Liver (tissue), 9 donors: ENCODE measurements around the gene PFKP. TPM values are rescaled to one million over a fixed set of nuclear protein-coding genes. Genes with fewer than 3 reads are reported as not detected.

Source experiments
- DNase-seq: peaks from one replicate; pipeline ENCODE4 v3.0.0-alpha.2; 2017; ENCODE audit warnings: low spot score
- H3K27ac ChIP-seq, 2 donors: one replicate each; pipeline ENCODE4 v1.7.0; 2013; ENCODE audit warnings: inconsistent platforms in 2 of 2, low read length in 2 of 2, control low read depth in 1 of 2, low read depth in 1 of 2, mild to moderate bottlenecking in 1 of 2
- H3K27me3 ChIP-seq, 4 donors: one replicate each; pipeline versions ENCODE4 v1.6.1 to v1.7.0; 2013; ENCODE audit warnings: low read length in 3 of 4, inconsistent platforms in 1 of 4, mild to moderate bottlenecking in 1 of 4, moderate library complexity in 1 of 4; ENCODE audit not compliant: control insufficient read depth in 4 of 4, insufficient read depth in 4 of 4
- H3K36me3 ChIP-seq, 4 donors: one replicate each; pipeline versions ENCODE4 v1.6.1 to v1.7.0; 2013; ENCODE audit warnings: low read length in 3 of 4, mild to moderate bottlenecking in 3 of 4, low read depth in 1 of 4, moderate library complexity in 1 of 4; ENCODE audit not compliant: control insufficient read depth in 4 of 4, insufficient read depth in 3 of 4
- H3K4me1 ChIP-seq, 4 donors: one replicate each; pipeline versions ENCODE4 v1.6.1 to v1.7.0; 2013; ENCODE audit warnings: low read length in 3 of 4, mild to moderate bottlenecking in 3 of 4, moderate library complexity in 1 of 4; ENCODE audit not compliant: control insufficient read depth in 4 of 4, insufficient read depth in 4 of 4
- H3K4me3 ChIP-seq, 3 donors: one replicate each; pipeline versions ENCODE4 v1.6.1 to v1.7.0; 2013; ENCODE audit warnings: low read length in 3 of 3, control low read depth in 1 of 3, low read depth in 1 of 3, mild to moderate bottlenecking in 1 of 3
- H3K9ac ChIP-seq, 2 donors: one replicate each; pipeline ENCODE4 v1.7.0; 2013; ENCODE audit warnings: low read length in 2 of 2, mild to moderate bottlenecking in 2 of 2, moderate library complexity in 2 of 2, control low read depth in 1 of 2, low read depth in 1 of 2
- H3K9me3 ChIP-seq, 4 donors: one replicate each; pipeline versions ENCODE4 v1.6.1 to v1.7.0; 2013; ENCODE audit warnings: low read length in 3 of 4; ENCODE audit not compliant: control insufficient read depth in 4 of 4
- FOXA1 ChIP-seq: IDR thresholded peaks from 2 replicates; pipeline ENCODE4 v1.6.1; 2016; ENCODE audit warnings: antibody characterized with exemption
- FOXA2 ChIP-seq: IDR thresholded peaks from 2 replicates; pipeline ENCODE4 v1.6.1; 2016; ENCODE audit warnings: antibody characterized with exemption
- HNF4A ChIP-seq, 2 donors: conservative IDR thresholded peaks; 2 replicates each; pipeline ENCODE4 v1.6.1; 2016; ENCODE audit warnings: antibody characterized with exemption in 2 of 2, mild to moderate bottlenecking in 2 of 2
- JUND ChIP-seq, 2 donors: IDR thresholded peaks; 2 replicates each; pipeline ENCODE4 v1.6.1; 2016; ENCODE audit warnings: antibody characterized with exemption in 2 of 2
- MAX ChIP-seq: IDR thresholded peaks from 2 replicates; pipeline ENCODE4 v1.6.1; 2016; ENCODE audit warnings: antibody characterized with exemption
- NR2F2 ChIP-seq: IDR thresholded peaks from 2 replicates; pipeline ENCODE4 v1.6.1; 2016; ENCODE audit warnings: antibody characterized with exemption
- RAD21 ChIP-seq, 2 donors: IDR thresholded peaks; 2 replicates each; pipeline ENCODE4 v1.6.1; 2016; ENCODE audit warnings: antibody characterized with exemption in 2 of 2, mild to moderate bottlenecking in 2 of 2
- REST ChIP-seq: IDR thresholded peaks from 2 replicates; pipeline ENCODE4 v1.6.1; 2016; ENCODE audit warnings: antibody characterized with exemption, mild to moderate bottlenecking
- SP1 ChIP-seq: IDR thresholded peaks from 2 replicates; pipeline ENCODE4 v1.6.1; 2018; ENCODE audit warnings: antibody characterized with exemption, mild to moderate bottlenecking
- TAF1 ChIP-seq: conservative IDR thresholded peaks from 2 replicates; pipeline ENCODE4 v1.6.1; 2016; ENCODE audit warnings: antibody characterized with exemption, mild to moderate bottlenecking
- YY1 ChIP-seq: IDR thresholded peaks from 2 replicates; pipeline ENCODE4 v1.6.1; 2016; ENCODE audit warnings: antibody characterized with exemption, mild to moderate bottlenecking
- ZBTB33 ChIP-seq: IDR thresholded peaks from 2 replicates; pipeline ENCODE4 v1.6.1; 2016; ENCODE audit warnings: antibody characterized with exemption
- WGBS: extraction: QIAGEN DNeasy Blood & Tissue Kit; methylation state at CpG from one replicate; pipeline ENCODE4 v1.1.7; 2013; 5-methylcytosine and 5-hydroxymethylcytosine counted together
- polyA plus RNA-seq, 2 donors: library from polyadenylated mRNA; stranded (reverse) in 1 of 2; unstranded in 1 of 2; fragments of 200-250 nt in 1 of 2; fragments of >200 nt in 1 of 2; fragmentation: Nextera tagmentation in 1 of 2; extraction: Ambion mirVana in 1 of 2; gene quantifications; one replicate each; pipeline versions ENCODE4 v1.2.1 to v1.2.3, GENCODE V29; 2013 to 2015
- total RNA-seq, 2 donors: library from RNA; depleted of rRNA; stranded (reverse); fragments of >200 nt; gene quantifications; one replicate each; pipeline ENCODE4 v1.2.3, GENCODE V29; 2014
- donor health status: healthy.
- donor health status: healthy.
- donor health status: healthy.
- donor health status: healthy.
- donor health status: healthy.

PFKP gene
- total and polyA plus RNA-seq, 4 donors: 1.1 to 5.0 (median 2.8) TPM

- H3K9me3 ChIP-seq: no peaks in the 10 kb centered on the region
- no peaks in the 10 kb centered on the region for H3K4me1 ChIP-seq
- no peak overlapping the region for H3K9ac ChIP-seq
- H3K4me3 ChIP-seq: no peak overlapping the region
- DNase-seq: no peak
- H3K27ac ChIP-seq: no peak overlapping the region
- 95% methylated on average over 5 of the region's 5 CpGs for WGBS
- H3K36me3 ChIP-seq: peaks cover 12 to 63% (median 33%) of the 10 kb centered on the region in 4 donors
- no peaks in the 10 kb centered on the region for H3K27me3 ChIP-seq
- no peak for TF ChIP-seq SP1
- TF ChIP-seq ZBTB33: no peak
- TF ChIP-seq TAF1: no peak
- no peak for TF ChIP-seq JUND (IDR thresholded peaks at IDR 0.05)
- no peak for TF ChIP-seq FOXA2
Measured at GRCh38 chr10:3133948-3134347, 66.6 kb downstream of the PFKP start.

GRCh38 chr10:3135006-3135405 lies 67.7 kb downstream of the PFKP start:
- Histone ChIP-seq H3K27ac (no peak overlapping the region), H3K4me1 (no peaks in the 10 kb centered on the region), H3K36me3 (peaks cover 15 to 74% (median 41%) of the 10 kb centered on the region in 4 donors), H3K9me3 (no peaks in the 10 kb centered on the region), H3K27me3 (no peaks in the 10 kb centered on the region), H3K4me3 (no peak overlapping the region), H3K9ac (no peak overlapping the region)
- WGBS: 93% methylated on average over 3 of the region's 3 CpGs
- DNase-seq: no peak
- TF ChIP-seq FOXA1: no peak
- no peak for TF ChIP-seq TAF1
- TF ChIP-seq HNF4A (conservative IDR thresholded peaks at IDR 0.05): no peak
- TF ChIP-seq REST: no peak

- Histone ChIP-seq H3K27me3 (no peaks in the 10 kb centered on the region), H3K27ac (no peak overlapping the region), H3K9me3 (no peaks in the 10 kb centered on the region), H3K4me3 (no peak overlapping the region), H3K36me3 (peaks cover 15 to 82% (median 49%) of the 10 kb centered on the region in 4 donors), H3K9ac (no peak overlapping the region), H3K4me1 (no peaks in the 10 kb centered on the region)
- TF ChIP-seq MAX: no peak
- no peak for TF ChIP-seq HNF4A (conservative IDR thresholded peaks at IDR 0.05)
- no peak for TF ChIP-seq NR2F2
- no peak for TF ChIP-seq RAD21 (IDR thresholded peaks at IDR 0.05)
- TF ChIP-seq YY1: no peak
- no peak for DNase-seq
- 93% methylated on average over 14 of the region's 14 CpGs for WGBS
Measured at GRCh38 chr10:3136336-3136735, 69.0 kb downstream of the PFKP start.
